HG02798 (cell line): ENCODE results near the gene WNT3A.
A peak's percentile ranks its signal among the peaks of the same experiment; 100 is the strongest.

Experiments
- ATAC-seq: cut with Tn5 transposase; IDR thresholded peaks from one replicate; pipeline ENCODE4 v1.9.1; 2021; ENCODE audit warnings: mild to moderate bottlenecking; ENCODE audit not compliant: unreplicated experiment, poor library complexity

WNT3A gene

DNA sequence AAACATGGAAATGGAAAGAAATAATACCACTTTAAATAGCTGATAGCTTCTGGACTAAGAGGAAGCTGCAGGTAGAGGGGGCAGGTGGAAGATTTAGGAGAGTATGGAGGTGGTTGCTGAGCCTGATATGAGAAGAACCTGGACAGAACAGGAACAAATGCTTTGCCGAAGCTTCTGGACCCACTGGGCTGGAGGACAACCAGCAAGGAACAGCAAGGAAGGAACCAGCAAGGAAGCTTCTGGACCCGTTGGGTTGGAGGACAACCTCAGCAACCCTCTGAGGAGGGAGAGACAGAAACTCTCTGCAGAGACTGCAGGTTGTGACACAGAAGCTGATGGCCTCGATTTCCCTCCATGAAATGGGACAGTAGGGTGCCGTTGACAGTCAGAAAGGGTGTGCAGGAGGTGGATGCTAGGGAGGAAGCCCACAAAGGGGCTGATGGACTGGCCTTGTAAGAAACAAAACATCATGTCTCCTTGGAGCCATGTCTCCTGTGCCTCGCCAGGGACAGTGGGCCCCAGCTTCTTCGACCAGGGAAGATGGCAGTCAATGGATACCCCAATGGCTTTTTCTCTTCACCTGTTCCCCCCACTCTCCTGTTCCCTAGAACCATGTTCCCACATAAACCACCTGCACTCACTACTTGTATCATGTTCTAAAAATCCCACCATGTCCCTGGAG, 8.3 kb upstream of the WNT3A start:
- no peak for ATAC-seq

DNA sequence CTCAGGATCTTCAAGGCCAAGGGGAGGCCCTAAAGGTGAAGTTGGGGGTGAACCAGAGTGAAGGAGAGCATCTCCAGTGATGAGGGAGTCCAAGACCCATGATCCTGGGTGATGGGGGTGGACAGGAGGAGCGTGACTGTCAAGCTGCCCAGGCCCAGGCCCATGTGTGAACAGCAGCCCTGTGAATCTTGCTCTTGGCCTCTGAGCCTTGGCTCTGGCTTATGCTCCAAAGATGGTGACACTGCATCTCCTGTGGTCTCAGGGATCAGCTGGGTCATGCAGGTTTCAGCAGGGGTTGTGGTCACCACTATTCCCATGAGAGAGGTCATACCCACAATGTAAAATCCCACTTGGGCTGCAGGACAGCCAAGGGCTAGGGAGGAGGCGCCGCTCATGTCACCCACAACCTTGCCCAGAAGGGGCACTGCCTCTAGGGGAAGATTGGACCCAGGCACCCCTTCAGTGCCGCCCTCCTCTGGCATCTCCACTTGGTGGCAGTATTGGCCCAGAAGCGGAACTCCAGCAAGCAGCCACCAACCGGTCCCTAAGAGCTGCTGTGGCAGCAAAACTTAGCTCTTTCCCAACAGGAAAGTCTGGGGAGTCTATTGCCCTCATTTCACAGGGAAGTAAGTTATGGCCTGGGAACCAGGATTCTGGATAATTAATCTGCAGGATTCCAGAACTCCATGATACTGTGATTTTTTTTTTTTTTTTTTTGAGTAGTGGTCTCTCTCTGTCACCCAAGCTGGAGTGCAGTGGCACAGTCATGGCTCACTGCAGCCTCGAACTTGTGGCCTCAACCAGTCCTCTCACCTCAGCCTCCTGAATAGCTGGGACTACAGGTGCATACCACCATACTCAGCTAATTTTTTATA, 7.5 kb upstream of the WNT3A start:
- ATAC-seq, result peak; percentile 87

DNA sequence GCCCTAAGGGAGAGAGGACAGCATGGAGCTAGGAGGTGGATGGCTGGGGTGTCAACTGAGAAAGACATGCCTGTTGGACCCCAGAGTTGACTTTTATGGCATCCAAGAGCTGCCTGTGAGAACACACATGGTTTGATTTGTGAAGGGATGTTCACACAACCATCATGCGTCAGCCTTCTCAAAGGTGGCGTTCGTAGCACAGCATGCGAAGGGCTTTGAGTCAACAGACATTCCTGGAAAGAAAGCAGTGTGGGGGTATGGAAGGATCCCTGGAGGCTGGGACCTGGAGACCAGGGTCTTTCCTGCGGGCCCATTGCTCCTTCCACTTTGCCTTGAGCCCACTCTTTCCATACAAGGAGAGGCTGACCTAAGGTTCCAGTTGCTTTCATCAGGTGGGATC, 6.4 kb upstream of the WNT3A start:
- no peak for ATAC-seq

DNA sequence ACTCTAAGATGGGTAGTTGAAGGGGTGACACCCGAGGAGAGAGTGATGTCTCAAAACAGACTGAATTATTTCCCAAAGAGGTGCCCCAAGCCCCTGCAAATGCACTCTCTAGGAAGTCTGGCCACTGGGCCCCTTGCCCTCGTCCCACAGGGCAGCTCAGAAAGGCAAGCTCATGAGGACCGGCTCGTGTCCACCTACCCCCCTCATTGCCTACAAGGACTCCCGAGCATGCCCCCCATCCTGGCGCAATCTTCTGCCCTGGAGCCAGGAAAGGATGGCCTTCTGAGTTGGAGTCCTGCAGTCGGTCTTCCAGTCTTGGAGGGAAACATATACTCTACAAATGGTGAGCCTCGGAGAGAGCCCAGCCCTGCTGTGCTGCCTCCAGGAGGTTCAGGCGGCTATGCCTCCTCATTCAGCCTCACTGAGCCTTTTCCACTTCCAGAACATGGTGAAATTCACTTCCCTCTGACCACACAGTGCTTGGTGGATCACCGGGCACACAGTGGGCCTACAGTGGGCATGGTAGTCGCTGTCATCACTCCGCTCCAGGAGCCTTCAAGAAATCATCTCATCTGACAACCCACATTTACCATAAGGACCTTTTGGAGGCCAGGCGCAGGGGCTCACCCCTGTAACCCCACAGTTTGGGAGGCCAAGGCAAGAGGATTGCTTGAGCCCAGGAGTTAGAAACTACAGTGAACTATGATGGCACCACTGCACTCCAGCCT, 5.8 kb upstream of the WNT3A start:
- ATAC-seq, result no peak

DNA sequence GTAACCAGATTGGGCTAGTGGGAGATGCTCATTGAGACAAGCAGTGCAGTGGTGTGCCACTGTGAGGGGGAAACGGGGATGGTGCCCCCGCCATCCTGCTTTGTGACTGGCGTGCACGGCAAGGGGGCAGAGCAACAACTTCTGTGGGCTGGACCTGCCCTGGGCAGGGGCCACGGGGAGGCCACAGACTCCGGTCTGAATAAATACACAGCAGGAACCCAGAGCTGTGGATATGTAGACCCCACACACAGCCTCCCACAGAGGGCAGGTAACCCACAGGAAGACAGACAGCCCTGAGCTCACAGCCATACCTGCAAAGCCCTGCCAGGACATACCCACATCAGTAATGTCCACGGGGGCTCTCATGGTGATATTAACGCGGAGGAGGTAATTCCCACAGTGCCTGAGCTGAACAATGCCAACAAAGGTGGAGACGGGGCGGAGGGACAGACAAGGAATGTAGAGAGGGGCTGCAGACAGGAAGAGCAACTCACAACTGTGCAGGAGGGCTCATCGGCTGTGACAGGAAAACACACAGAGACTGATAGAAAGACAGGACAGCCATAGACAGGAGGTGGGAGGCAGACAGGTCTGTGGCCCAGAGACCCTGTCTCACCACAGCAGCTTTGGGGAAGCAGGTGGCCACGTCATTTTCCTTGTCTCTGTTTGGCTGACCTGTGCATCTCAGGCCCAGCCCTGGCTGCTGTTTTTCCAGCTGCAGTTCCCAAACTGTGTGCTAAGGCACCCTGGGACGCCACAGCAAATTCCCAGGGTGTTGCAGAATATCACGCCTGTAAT, 4.9 kb upstream of the WNT3A start:
- ATAC-seq, result no peak

DNA sequence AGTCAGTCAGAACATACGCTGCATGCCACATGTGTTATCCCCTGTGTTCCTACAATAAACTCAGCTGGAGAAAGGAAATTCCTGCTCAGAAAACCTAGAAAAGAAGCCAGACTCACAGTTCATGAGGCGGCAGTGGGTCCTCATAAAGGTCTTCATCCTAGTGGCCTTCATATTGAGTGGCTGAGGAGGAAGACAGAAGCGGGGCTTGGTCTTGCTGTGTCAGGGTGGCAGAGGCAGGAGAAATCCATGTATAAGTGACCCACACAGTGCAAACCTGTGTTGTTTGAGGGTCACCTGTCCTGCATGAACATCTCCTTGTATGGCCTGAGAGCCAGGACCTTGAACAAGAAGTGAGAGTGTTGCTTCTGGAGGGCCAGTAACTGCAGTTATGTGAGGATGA, 4.0 kb upstream of the WNT3A start:
- ATAC-seq, result no peak

DNA sequence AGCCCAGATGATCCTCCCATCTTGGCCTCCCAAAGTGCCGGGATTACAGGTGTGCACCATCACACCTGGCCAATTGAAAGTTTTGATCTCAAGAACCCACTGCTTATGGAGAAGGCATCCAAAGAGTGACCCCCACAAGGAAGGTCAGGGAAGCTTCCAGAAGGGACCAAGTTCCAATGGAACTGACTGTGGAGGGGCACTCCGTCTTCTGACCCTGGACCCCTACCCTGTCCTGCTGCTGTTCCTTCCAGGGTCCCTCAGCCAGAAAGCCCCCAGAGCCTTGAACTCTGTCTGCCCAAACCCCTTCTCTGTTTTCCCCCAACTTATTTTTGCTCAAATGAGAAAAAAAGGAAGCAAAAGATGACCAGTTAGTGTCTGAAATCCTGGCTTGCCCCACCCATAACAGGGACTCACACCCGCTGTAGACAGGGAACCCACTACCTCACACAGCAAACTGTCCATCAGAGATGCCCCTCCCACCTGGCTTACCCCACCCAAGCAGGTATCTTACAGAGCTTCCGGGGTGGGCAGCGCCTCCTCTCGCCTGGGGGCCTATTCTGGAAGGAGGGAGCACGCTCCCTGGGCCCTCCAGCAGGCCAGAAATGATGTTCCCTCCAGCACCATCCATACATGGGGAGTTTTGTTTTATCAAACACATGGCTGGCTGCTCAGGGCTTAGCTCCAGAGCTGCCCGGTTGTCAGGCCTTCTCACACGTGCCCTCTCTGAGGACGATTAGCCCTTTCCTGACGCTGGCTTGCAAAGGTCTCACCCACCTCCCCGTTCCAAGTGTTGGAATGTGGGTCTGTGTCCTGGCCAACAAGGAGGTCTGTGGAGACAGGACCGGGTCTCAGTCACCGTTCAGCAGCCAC, 3.1 kb upstream of the WNT3A start:
- no peak for ATAC-seq

DNA sequence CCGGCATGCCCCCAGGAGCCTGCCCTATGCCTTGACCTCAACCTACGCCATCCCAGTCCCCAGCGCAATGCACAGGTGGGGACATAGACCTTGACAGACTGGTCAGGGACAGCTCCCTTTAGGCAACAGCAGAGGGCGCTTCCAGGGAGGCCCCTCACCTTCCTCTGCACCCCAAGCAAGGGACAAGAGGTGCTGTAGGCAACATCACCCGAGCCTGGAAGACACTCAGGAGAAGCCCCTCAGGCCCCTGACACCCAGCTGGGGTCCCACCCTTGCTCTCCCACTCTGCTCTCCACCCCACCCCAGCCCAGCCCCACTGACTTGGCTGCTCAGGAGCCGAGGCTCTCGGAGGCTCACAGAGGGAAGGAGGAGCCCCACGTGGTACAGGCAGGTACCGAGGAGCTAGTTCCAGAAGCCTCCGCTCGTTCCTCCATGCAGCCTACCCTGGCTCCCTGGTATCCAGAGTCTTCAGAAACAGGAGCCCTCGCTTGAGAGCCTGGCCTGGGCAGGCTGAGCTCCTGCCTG, 2.4 kb upstream of the WNT3A start:
- ATAC-seq, result no peak

DNA sequence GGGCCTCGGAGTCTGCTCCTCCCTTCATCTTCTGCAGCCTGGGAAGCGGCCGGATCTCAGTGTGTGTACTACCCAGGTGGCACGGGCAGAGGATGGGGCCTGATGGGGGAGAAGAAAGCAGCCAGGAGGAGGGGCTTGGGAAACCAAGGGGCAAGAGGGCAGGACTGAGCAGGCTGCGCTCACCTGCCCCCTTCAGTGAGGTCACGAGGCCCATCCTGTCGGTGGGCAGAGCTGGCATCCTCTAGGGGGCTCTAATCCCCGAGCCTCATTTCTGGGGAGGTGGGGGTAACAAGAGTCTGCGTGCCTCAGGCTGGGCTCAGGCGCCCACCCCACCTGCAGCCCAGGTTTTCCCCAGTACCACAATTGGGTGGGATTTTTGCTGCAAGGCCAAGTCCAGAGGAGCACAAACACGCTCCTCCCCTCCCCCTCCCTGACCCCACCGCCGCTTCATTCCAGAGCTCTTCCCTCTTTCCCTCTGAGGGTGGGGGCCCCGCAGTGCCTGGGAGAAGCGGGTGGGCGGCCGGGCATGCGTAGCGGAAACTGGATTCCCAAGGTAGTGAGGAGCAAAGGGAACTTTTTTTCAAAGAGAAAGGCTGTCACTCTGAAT, 1.8 kb upstream of the WNT3A start:
- ATAC-seq, result no peak

DNA sequence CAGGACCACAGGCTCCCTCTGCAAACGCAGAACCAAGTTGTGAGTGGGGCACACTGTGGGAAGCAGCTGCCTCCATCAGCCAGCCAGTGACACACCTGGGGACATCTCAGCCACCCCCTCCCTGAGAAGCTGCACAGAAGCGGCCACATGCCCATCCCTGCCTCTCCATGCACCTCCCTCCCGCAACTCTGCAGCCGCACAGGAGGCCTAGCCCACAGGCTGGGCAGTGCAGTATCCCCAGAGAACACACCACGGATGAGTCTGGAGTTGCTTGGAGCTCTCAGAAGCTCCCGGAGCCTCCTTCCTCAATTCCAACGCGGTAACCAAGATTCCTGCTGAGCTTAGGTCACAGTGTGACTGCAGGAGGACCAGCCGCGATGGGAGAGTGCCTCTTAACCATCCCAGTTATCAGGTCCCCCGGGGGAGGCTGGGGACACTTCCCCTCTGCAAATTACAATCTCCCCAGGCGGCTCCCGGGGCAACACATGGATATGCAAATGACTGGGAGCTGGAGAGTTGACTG, 1.2 kb upstream of the WNT3A start:
- no peak for ATAC-seq

DNA sequence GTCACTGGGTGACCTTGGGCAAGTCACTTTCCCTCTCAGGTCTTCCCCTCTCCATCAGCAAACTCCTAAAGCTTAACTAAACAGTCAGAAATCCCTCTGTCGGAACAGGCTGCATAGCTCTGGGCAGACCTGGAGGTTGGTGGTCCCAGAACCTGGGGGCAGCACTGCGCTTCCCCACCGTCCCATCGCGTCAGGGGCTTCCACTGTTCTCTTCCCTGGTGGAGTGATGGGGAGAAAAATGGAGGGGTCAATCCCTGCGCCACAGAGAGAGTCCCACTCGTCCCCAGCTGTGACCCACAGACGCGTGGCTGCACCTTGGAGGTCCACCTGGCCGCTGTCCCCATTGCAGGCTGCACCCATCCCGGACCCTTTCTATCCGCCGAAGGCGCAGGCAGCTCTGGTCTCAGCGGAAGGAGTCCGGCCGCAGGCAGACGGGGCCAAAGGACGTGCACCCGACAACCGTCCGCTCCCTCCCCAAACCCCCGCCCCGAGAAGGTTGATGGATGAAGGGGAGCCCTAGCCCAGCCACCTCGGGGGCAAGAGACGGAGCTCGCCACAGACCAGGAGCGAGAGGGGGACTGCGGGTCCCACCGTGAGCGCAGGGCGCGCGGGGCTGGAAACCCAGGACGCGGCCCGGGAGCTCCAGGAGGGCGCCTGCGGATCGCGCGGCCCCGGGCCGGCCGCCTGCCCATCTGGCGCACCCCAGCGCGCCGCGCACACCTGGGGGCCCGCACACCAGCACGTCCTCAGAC, 588 bp upstream of the WNT3A start:
- ATAC-seq, result no peak

DNA sequence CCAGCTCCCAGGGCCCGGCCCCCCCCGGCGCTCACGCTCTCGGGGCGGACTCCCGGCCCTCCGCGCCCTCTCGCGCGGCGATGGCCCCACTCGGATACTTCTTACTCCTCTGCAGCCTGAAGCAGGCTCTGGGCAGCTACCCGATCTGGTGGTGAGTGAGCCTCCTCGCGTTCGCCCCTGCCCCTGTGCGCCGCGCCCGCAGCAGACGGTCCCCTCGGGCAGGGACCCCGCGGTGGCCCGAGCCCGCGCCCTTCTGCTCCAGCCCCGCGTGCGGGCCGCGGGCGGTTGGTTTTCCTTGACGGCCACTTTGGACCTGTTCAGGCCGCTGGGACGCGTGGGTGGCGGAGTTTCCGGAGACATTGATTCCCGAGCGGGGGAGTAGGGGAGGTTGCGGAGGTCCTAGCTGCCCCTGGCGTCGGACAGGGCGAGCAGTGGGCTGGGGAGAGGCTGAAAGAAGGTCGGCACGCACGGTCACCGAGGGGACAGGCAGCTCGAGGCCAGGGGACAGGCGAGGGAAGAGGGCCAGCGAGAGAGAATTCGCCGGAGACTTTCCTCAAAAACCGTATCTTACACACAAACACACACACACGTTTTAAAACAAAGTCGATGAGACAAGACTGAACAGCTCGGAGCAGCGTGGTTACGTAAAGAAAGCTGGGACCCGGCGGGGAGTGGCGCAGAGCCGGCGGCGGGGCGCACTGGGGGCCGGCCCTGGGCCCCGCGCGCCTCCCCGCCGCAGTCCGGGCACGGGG, 427 bp downstream of the WNT3A start:
- no peak for ATAC-seq

DNA sequence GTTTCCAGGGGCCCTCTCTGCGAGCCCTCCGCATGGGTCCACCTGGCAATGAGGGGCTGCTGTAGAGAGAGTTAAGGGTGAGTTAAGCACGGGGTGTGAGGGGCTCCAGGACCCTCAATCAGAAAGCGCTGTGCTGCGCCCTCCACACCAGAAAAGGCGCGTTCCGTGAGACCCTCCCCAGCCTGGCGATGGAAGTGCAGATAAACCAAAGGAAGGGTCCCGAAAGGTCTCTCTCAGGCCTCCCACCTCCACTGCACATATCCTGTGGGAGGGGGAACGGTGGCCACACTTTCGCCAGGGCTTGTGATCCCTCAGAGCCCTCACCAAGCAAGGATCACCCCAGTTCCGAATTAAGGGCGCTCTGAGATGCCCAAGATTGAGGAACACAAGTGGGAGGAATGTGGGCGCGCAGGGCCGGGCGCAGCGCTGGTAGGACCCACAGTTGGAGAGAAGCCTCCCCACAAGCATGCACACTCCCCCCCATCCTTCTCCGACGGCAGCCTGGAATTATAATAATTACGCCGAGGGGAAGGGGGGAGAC, 1.1 kb downstream of the WNT3A start:
- ATAC-seq, result no peak

DNA sequence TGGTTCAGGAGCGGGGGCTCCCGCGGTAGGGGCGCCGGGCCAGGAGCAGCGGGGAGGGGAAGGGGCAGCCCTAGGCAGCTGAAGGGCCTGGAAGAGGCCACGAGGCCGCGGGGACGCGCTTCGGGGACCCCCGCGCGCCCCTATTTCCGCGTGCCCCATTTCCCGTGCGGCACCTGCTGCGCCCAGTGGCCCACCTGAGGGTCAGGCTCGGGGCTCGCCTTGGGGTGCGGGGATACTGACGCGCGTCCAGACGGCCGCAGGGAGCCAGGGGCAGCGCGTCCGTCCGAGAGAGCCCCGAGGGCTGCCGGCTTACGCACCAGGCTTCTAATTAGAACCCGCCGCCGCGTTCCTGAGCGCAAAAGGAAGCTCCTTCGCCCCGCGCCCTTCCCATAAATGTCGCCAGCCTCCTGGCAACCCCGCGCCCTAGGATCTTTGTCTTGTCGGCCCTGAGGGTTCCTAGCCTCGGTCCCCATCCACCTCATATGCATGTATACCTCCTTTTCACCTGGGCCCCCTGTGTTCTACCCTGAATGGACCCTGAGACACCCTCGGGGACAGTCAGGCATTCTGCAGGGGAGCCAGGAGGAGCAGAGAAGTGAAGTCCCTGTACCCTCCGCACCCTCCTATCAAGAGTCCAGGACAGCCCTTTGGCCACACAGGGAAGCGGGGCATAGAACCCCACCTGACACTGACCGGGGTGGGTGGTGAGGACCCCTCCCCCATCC, 1.8 kb downstream of the WNT3A start:
- ATAC-seq, result no peak

DNA sequence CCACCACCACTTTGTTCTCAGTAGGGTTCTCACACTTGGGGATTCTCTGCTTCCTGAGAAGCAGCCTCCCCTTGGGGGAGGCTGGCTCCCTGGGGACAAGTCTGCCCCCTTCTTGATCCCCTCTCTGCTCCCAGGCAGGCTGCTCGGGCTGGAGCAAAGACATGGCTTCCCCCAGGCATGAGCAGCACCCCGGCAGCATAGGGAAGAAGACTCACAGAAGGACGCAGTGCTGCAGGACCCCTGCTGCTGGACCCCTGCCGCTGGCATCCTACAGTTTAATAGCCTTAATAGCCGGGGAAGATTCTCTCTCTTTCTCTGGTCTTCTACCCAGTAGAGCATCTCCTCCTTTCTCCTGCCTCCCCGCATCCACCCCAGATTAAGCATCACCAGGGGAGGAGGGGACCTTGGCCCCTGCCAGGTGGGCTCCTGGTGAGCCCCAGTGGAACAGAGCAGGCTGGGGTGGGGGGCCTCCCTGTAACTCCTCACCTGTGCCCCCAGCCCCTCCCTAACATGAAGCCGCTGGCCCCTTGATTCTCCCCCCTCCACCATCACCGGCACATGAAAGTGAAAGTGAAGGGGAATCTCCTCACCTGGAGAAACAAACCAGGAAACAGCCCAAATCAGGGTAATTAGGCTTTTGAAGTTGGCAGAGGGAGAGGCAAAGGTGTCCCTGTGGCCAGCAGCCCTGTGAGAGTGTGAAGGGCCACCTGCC, 2.5 kb downstream of the WNT3A start:
- ATAC-seq, result no peak
